Superior temporal gyrus (tissue), 1 donor: Measurements from ENCODE around the gene PLVAP.
A peak's percentile ranks its signal among the peaks of the same experiment; 100 is the strongest.
"Not testable (repeated sequence)": the region's sequence is repeated elsewhere in the genome, so short reads cannot be mapped to it uniquely, and the experiment has no call there.

Experiments
- DNase-seq: peaks from one replicate; pipeline ENCODE4 v3.0.0-alpha.2; 2016; ENCODE audit errors: extremely low spot score

The PLVAP gene

GRCh38 chr19:17401628-17402027 is 24.5 kb upstream of the PLVAP start:
- DNase-seq, result no peak

GRCh38 chr19:17398902-17399527 is 21.9 kb upstream of the PLVAP start:
- DNase-seq, result no peak

GRCh38 chr19:17394891-17395415 is 17.8 kb upstream of the PLVAP start:
- no peak for DNase-seq

GRCh38 chr19:17393914-17394313 is 16.8 kb upstream of the PLVAP start, which contains the start of gene CCDC194:
TSS of gene CCDC194 (minus strand) at chr19:17394196. CDS start at chr19:17394158, 38 bp downstream.
- no peak for DNase-seq

- no peak for DNase-seq
These were observed 15.9 kb upstream of the PLVAP start for GRCh38 chr19:17393002-17393401.

- peak; percentile 32 for DNase-seq
These were observed 14.4 kb upstream of the PLVAP start for GRCh38 chr19:17391371-17392151.

- peak; percentile 79 for DNase-seq
These were observed 13.7 kb upstream of the PLVAP start for GRCh38 chr19:17390665-17391370.

- DNase-seq, result no peak
These were observed 13.0 kb upstream of the PLVAP start for GRCh38 chr19:17389957-17390664.

GRCh38 chr19:17389288-17389687 is 12.1 kb upstream of the PLVAP start:
- no peak for DNase-seq

GRCh38 chr19:17385878-17386611 is 8.9 kb upstream of the PLVAP start:
- DNase-seq, result peak; percentile 34

- no peak for DNase-seq
These were observed 3.4 kb upstream of the PLVAP start for GRCh38 chr19:17380426-17381138.

- DNase-seq, result no peak
These were observed 2.1 kb upstream of the PLVAP start for GRCh38 chr19:17379221-17379631.

- no peak for DNase-seq
These were observed 1.1 kb upstream of the PLVAP start for GRCh38 chr19:17378271-17378670.

- DNase-seq, result peak; percentile 74
These were observed 7.0 kb downstream of the PLVAP start for GRCh38 chr19:17370026-17370587.

GRCh38 chr19:17365361-17365760 is 11.8 kb downstream of the PLVAP start:
- no peak for DNase-seq

- DNase-seq, result not testable (repeated sequence)
These were observed 13.1 kb downstream of the PLVAP start for GRCh38 chr19:17363852-17364605.

- no peak for DNase-seq
These were observed 17.0 kb downstream of the PLVAP start for GRCh38 chr19:17359905-17360800.

GRCh38 chr19:17358395-17358794 is 18.7 kb downstream of the PLVAP start:
- no peak for DNase-seq
